Nephron progenitor cell (in vitro differentiated cells): ENCODE data around the gene F11R.
"Not testable (repeated sequence)": the region's sequence is repeated elsewhere in the genome, so short reads cannot be mapped to it uniquely, and the experiment has no call there.

Experiments used
- DNase-seq: peaks from one replicate; pipeline ENCODE4 v3.0.0; 2021
- H3K27ac Mint-ChIP-seq: 2 replicates; pipeline ENCODE4 v1.8.0; 2021; ENCODE audit warnings: mild to moderate bottlenecking, moderate library complexity, mixed read lengths
- H3K27me3 Mint-ChIP-seq: 2 replicates; pipeline ENCODE4 v1.8.0; 2021; ENCODE audit warnings: mild to moderate bottlenecking, low read depth, mixed read lengths; ENCODE audit not compliant: poor library complexity
- H3K36me3 Mint-ChIP-seq: 2 replicates; pipeline ENCODE4 v1.8.0; 2021; ENCODE audit warnings: low read depth, mixed read lengths
- H3K4me1 Mint-ChIP-seq: 2 replicates; pipeline ENCODE4 v1.8.0; 2021; ENCODE audit warnings: mixed read lengths
- H3K4me3 Mint-ChIP-seq: 2 replicates; pipeline ENCODE4 v1.8.0; 2021; ENCODE audit warnings: mild to moderate bottlenecking, moderate library complexity, mixed read lengths
- H3K9me3 Mint-ChIP-seq: 2 replicates; pipeline ENCODE4 v1.8.0; 2021; ENCODE audit warnings: mild to moderate bottlenecking, moderate library complexity, mixed read lengths
- TF ChIP-seq, protein P1 (sequence below): fragments of 200-600 bp; sonication (generic); IDR thresholded peaks from 2 replicates; pipeline ENCODE4 v1.5.0; 2021; ENCODE audit warnings: antibody characterized with exemption

F11R gene

GRCh38 chr1:161020509-161021164 is at the start of gene F11R:
Gene F11R (minus strand): TSS chr1:161021152. CDS start chr1:161021073, 79 bp downstream.
- DNase-seq = peak; percentile 63
- no peak within 1 kb of the TSS for H3K27ac Mint-ChIP-seq
- H3K4me1 Mint-ChIP-seq = peaks cover 20% of the 10 kb centered on the region
- H3K4me3 Mint-ChIP-seq = peak within 1 kb of the TSS; percentile 83
- peaks cover 49% of the 10 kb centered on the region for H3K27me3 Mint-ChIP-seq
- H3K9me3 Mint-ChIP-seq = no peaks in the 10 kb centered on the region
- TF ChIP-seq, protein P1, sequence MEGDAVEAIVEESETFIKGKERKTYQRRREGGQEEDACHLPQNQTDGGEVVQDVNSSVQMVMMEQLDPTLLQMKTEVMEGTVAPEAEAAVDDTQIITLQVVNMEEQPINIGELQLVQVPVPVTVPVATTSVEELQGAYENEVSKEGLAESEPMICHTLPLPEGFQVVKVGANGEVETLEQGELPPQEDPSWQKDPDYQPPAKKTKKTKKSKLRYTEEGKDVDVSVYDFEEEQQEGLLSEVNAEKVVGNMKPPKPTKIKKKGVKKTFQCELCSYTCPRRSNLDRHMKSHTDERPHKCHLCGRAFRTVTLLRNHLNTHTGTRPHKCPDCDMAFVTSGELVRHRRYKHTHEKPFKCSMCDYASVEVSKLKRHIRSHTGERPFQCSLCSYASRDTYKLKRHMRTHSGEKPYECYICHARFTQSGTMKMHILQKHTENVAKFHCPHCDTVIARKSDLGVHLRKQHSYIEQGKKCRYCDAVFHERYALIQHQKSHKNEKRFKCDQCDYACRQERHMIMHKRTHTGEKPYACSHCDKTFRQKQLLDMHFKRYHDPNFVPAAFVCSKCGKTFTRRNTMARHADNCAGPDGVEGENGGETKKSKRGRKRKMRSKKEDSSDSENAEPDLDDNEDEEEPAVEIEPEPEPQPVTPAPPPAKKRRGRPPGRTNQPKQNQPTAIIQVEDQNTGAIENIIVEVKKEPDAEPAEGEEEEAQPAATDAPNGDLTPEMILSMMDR = no peak
- H3K36me3 Mint-ChIP-seq = no peaks in the 10 kb centered on the region

- Mint-ChIP-seq H3K4me3 (no peak within 1 kb of the TSS), H3K27me3 (peaks cover 13% of the 10 kb centered on the region), H3K36me3 (no peaks in the 10 kb centered on the region), H3K4me1 (peaks cover 29% of the 10 kb centered on the region), H3K27ac (peak within 1 kb of the TSS; percentile 62), H3K9me3 (no peaks in the 10 kb centered on the region)
- TF ChIP-seq, protein P1 = no peak
- DNase-seq = no peak
These were observed 48.8 kb upstream of the F11R start, which contains the start of gene ARHGAP30 for GRCh38 chr1:161069731-161070270. Gene ARHGAP30 (minus strand): TSS chr1:161069891. CDS start chr1:161069624, 267 bp downstream.

- Mint-ChIP-seq H3K4me1 (peaks cover 25% of the 10 kb centered on the region), H3K36me3 (no peaks in the 10 kb centered on the region), H3K4me3 (no peak overlapping the region), H3K27me3 (peaks cover 14% of the 10 kb centered on the region), H3K9me3 (no peaks in the 10 kb centered on the region), H3K27ac (peak overlapping the region; percentile 62)
- DNase-seq = no peak
- TF ChIP-seq, protein P1 = no peak
These were observed 48.3 kb upstream of the F11R start for GRCh38 chr1:161069241-161069640.

- H3K9me3 Mint-ChIP-seq = no peaks in the 10 kb centered on the region
- H3K27me3 Mint-ChIP-seq = peaks cover 16% of the 10 kb centered on the region
- H3K36me3 Mint-ChIP-seq = no peaks in the 10 kb centered on the region
- H3K4me3 Mint-ChIP-seq = no peak overlapping the region
- TF ChIP-seq, protein P1 = no peak
- DNase-seq = no peak
- H3K27ac Mint-ChIP-seq = peak overlapping the region; percentile 62
- peaks cover 21% of the 10 kb centered on the region for H3K4me1 Mint-ChIP-seq
These were observed 47.6 kb upstream of the F11R start for GRCh38 chr1:161068306-161069234.

DNA sequence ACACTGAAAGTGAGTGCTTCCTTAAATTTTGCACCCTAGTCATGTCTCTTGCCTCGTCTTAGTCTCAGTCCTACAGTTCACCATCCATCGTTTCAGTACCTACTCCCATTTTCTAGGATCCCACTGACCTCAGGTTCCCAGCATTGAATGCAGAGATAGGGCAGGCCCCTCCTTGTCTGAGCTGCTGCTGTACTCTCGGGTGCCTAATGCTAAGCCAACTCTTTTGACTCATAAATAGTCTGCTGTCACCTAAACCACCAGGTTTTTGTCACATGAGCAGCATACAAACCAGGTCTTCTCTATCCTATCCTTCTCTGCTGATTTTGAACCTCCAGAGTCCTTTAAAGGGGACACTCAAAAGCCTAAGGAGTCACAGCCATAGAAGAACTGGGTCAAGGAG is 45.7 kb upstream of the F11R start:
- no peak overlapping the region for H3K27ac Mint-ChIP-seq
- no peaks in the 10 kb centered on the region for H3K36me3 Mint-ChIP-seq
- TF ChIP-seq, protein P1 = no peak
- no peak for DNase-seq
- peaks cover 22% of the 10 kb centered on the region for H3K27me3 Mint-ChIP-seq
- no peaks in the 10 kb centered on the region for H3K9me3 Mint-ChIP-seq
- peaks cover 12% of the 10 kb centered on the region for H3K4me1 Mint-ChIP-seq
- H3K4me3 Mint-ChIP-seq = no peak overlapping the region

GRCh38 chr1:161065681-161066080 is 44.7 kb upstream of the F11R start:
- not testable (repeated sequence) for H3K9me3 Mint-ChIP-seq, DNase-seq, H3K36me3 Mint-ChIP-seq, H3K4me3 Mint-ChIP-seq, H3K27ac Mint-ChIP-seq
- Mint-ChIP-seq H3K4me1 (peaks cover 12% of the 10 kb centered on the region), H3K27me3 (peaks cover 19% of the 10 kb centered on the region)

DNA sequence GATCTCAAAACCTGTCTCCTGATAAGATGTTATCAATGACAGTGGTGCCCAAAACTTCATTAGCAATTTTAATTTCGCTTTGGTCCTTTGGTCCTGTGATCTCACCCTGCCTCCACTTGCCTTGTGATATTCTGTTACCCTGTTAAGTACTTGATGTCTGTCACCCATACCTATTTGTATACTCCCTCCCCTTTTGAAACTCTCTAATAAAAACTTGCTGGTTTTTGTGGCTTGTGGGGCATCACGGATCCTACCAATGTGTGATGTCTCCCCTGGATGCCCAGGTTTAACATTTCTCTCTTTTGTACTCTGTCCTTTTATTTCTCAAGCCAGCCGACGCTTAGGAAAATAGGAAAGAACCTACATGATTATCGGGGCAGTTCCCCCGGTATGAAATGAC is 43.0 kb upstream of the F11R start:
- H3K27ac Mint-ChIP-seq, H3K36me3 Mint-ChIP-seq, H3K9me3 Mint-ChIP-seq, H3K4me3 Mint-ChIP-seq, DNase-seq: not testable (repeated sequence)
- Mint-ChIP-seq H3K4me1 (peaks cover 15% of the 10 kb centered on the region), H3K27me3 (peaks cover 19% of the 10 kb centered on the region)
